Astrocyte of the spinal cord (primary cell): ENCODE data around the gene TMED6.

Source experiments
- DNase-seq: peaks from one replicate; pipeline ENCODE4 v3.0.0; 2011; ENCODE audit warnings: low read depth, low spot score
- H3K4me3 ChIP-seq: 2 replicates; pipeline ENCODE4 v1.5.1; 2011; ENCODE audit warnings: low read depth, mild to moderate bottlenecking, low read length, moderate library complexity
- CTCF ChIP-seq: IDR thresholded peaks from 2 replicates; pipeline ENCODE4 v1.5.1; 2012; ENCODE audit warnings: low read depth, mild to moderate bottlenecking, low read length, inconsistent platforms
- in situ Hi-C: cut with HindIII; loops from 2 replicates; pipeline ENCODE4 v1.10.0; 2017; ENCODE audit warnings: low sequenced_read_pairs

The TMED6 gene

GRCh38 chr16:69351309-69352027 is at the start of gene TMED6:
TMED6 (minus strand) TSS chr16:69351786; CDS start chr16:69351753, 33 bp downstream.
- TF ChIP-seq CTCF: no peak
- no peak within 1 kb of the TSS for H3K4me3 ChIP-seq
- no peak for DNase-seq
- in situ Hi-C loops: no loop called here

DNA sequence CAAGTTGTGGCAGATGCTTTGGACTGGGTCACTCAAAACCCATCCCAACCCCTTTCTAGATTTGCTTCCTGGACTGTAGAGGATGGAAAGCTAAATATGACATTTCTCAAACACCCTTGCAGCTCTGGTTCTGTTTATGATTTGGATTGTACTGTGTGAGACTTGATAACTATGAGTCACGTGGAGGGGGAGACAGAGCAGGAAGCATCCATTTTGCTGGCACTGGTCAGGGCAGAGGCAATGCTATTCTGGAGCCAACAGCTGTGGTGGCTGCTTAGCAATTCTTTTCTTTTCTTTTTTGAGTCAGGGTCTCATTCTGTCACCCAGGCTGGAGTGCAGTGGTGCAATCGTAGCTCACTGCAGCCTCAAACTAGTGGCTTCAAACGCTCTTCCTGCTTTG is 47.8 kb upstream of the TMED6 start:
- peak; percentile 13 for DNase-seq
- H3K4me3 ChIP-seq: no peak overlapping the region
- in situ Hi-C loops: no loop called here
- TF ChIP-seq CTCF: no peak

DNA sequence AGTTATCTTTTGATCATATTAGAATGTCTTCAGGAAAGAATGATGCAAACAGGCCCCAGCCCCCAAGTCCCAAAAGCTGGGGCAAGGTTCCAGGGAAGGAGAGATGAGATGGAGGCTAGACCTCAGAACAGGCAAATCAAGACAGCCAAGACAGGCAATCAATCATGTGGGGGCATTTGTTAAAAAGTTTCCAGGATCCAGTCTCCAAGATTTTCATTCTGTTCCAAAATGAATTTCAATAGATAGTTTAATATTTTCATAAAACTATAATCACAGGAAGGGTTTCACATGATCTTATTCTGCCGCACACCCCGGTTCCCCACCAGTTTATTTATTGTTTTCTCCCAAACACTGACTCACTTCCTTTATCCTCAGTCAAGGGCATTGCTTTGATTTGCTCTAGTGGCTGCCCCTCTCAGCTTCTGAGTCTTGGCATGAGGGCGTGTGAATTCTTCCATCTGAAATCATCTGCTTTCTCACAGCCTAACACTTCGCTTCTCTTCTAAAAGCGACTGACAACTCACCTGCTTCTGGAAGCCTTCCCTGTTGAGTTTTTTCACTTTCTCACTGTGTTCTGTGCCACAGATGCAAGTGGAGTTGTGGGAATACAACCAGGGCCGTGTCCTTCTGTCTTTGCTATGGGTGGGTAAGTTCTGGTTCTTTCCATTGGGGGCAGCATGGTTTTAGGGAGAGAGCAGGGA is 46.4 kb upstream of the TMED6 start:
- no peak overlapping the region for H3K4me3 ChIP-seq
- TF ChIP-seq CTCF: peak; percentile 77
- in situ Hi-C loops: no loop called here
- peak; percentile 81 for DNase-seq

DNA sequence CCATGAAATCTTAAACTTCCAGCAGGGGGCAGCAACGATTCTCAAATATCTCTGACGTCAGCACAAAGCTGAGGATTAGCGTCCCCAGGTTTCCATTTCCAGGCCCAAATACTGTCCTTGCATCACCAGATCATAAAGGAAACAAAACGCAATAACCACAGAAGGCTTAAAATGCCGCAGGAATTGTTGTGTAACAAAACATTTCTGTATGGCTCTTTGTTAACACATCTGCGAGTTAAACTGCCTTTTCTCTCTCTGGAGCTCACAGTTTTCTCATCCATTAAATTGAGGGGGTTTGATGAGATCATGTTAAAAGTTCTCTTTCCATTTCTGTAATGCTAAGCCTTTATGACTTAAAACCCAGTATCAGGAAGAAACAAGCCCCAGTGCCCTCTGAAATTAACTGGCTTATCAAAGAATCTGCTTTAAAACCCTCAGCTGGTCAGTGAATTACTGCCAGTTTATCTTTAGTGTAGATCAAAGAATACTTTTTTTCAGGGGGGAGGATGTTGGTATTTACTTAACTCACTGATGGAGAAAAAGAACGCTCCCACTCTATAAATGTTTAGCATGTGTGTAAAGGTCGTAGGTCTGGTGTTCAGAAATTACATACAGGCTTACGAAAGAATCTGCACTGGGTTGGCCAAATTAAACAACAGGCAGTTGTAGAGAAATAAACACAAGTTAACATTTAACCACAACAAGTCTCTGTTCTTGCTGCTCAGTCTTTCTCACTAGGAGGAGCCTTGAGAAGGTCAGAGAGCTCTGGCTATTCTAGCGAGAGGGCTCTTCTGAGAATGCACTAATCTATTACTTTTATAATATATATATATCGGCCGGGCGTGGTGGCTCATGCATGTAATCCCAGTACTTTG is 44.8 kb upstream of the TMED6 start:
- DNase-seq: peak; percentile 92
- peak; percentile 40 for TF ChIP-seq CTCF
- in situ Hi-C loops: no loop called here
- H3K4me3 ChIP-seq: no peak overlapping the region

GRCh38 chr16:69395859-69396186 is 44.2 kb upstream of the TMED6 start:
- TF ChIP-seq CTCF: no peak
- in situ Hi-C loops: no loop called here
- no peak overlapping the region for H3K4me3 ChIP-seq
- no peak for DNase-seq
